ENCODE data around the gene SLC37A1. TPM values are rescaled to one million over a fixed set of nuclear protein-coding genes. Genes with fewer than 3 reads are reported as not detected.

SLC37A1 gene
- total RNA-seq, 2 experiments from 2014 or later = 12.8 to 14.9 TPM

DNA sequence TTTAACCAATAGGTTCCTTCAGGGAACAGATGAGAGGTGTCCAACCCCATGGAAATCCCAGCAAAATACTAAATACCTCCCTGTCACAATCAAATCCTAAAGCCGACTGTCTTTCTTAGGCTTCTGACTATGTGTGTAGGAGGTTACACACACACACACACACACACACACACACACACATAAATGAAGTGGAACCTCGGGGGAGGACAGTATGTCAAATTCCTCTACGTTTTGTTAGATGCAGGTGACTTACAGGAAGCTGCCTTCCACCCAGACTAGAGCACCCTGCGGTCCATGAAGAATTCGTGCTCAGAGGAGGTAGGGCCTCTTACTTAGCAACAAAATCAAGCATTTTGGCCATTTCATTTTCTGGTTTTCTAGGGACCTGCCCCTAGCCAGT lies 34.1 kb upstream of the SLC37A1 start:
- TF ChIP-seq, protein P1, sequence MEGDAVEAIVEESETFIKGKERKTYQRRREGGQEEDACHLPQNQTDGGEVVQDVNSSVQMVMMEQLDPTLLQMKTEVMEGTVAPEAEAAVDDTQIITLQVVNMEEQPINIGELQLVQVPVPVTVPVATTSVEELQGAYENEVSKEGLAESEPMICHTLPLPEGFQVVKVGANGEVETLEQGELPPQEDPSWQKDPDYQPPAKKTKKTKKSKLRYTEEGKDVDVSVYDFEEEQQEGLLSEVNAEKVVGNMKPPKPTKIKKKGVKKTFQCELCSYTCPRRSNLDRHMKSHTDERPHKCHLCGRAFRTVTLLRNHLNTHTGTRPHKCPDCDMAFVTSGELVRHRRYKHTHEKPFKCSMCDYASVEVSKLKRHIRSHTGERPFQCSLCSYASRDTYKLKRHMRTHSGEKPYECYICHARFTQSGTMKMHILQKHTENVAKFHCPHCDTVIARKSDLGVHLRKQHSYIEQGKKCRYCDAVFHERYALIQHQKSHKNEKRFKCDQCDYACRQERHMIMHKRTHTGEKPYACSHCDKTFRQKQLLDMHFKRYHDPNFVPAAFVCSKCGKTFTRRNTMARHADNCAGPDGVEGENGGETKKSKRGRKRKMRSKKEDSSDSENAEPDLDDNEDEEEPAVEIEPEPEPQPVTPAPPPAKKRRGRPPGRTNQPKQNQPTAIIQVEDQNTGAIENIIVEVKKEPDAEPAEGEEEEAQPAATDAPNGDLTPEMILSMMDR (IDR thresholded peaks at IDR 0.05) = no peak
- H3K4me3 Mint-ChIP-seq = no peak overlapping the region
- H3K9me3 Mint-ChIP-seq = no peaks in the 10 kb centered on the region
- DNase-seq (no peak), ATAC-seq (no peak)
- intact Hi-C loops (cut with micrococcal nuclease) = no loop called here
- ChIA-PET CTCF (interaction anchor here (0.6 kb wide), 1 partner anchor 12 kb away, joined by 3 read pairs; no protein-coding TSS in a partner anchor), POLR2A (interaction anchor here (1.3 kb wide), 1 partner anchor 36 kb away, joined by 3 read pairs; no protein-coding TSS in a partner anchor)
- no peaks in the 10 kb centered on the region for H3K4me1 Mint-ChIP-seq (ENCODE audit: low read depth)
- H3K36me3 Mint-ChIP-seq (ENCODE audit: low read depth) = no peaks in the 10 kb centered on the region
- H3K27ac Mint-ChIP-seq = no peak overlapping the region
- no peaks in the 10 kb centered on the region for H3K27me3 Mint-ChIP-seq

DNA sequence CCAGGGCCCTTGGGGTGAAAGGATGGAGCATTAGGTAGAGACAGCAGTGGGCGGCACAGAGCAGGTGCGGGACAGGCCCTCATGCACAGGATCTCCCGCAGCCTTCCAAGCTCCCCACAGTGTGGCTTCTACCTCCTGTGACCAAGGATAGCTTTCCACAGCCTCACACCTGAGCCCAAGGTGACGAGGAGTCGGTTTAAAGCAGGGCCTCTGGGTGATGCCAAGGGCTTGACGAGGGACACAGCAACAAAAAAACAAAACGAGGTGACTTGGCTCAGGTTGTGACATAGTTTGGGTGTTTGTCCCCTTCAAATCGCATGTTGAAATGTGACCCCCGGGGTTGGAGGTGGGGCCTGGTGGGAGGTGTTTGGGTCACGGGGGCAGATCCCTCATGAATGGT lies 32.9 kb upstream of the SLC37A1 start:
- CTCF ChIA-PET = no interaction called here
- Mint-ChIP-seq H3K27ac (no peak overlapping the region), H3K4me3 (no peak overlapping the region), H3K9me3 (no peaks in the 10 kb centered on the region), H3K27me3 (no peaks in the 10 kb centered on the region), H3K36me3 (ENCODE audit: low read depth) (no peaks in the 10 kb centered on the region), H3K4me1 (ENCODE audit: low read depth) (no peaks in the 10 kb centered on the region)
- TF ChIP-seq, protein P1 (IDR thresholded peaks at IDR 0.05) = no peak
- ATAC-seq (no peak), DNase-seq (no peak)
- intact Hi-C loops (cut with micrococcal nuclease) = no loop called here
- POLR2A ChIA-PET = no interaction called here

DNA sequence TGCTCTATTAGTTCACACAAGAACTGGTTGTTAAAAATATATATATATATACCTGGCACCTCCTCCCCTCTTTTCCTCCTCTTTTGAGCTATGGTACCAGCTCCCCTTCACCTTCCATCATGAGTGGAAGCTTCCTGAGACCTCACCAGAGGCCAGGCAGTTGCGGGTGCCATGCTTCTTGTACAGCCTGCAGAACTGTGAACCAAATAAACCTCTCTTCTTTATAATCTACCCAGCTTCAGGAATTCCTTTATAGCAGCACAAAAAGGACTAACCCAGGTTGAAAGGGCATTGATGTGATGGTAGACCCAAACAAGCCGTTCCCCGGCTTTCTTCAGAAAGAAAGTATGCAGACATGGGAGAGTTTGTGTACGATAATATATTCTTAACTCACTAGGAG lies 32.5 kb upstream of the SLC37A1 start:
- Mint-ChIP-seq H3K27me3 (no peaks in the 10 kb centered on the region), H3K36me3 (ENCODE audit: low read depth) (no peaks in the 10 kb centered on the region), H3K27ac (no peak overlapping the region), H3K4me3 (no peak overlapping the region), H3K4me1 (ENCODE audit: low read depth) (no peaks in the 10 kb centered on the region), H3K9me3 (no peaks in the 10 kb centered on the region)
- intact Hi-C loops (cut with micrococcal nuclease) = no loop called here
- ChIA-PET POLR2A (interaction anchor here (1.2 kb wide), 1 partner anchor 28 kb away, joined by 3 read pairs; no protein-coding TSS in a partner anchor), CTCF (interaction anchor here (1.3 kb wide), 1 partner anchor 113 kb away, joined by 4 read pairs; no protein-coding TSS in a partner anchor)
- ATAC-seq = no peak
- DNase-seq = no peak
- TF ChIP-seq, protein P1 (IDR thresholded peaks at IDR 0.05) = no peak

DNA sequence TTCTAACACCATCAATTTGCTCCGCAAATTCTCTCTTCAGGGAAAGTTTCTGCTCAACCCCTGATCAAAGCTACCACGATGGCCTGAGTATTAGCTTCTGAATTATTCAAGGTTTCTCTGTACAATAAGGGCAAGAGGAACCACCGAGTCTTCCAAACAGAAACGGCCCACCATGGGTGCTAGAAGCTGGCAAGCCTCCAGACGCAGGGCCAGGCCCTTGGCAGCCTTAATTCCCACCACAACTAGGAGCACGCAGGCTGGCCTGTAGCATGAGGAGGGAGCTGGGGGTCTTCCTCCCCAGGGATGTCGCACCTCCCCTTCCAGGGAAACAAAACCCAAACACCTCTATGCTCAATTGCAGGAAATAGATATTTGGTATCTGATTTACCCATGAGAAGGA lies 28.7 kb upstream of the SLC37A1 start:
- intact Hi-C loops (cut with micrococcal nuclease) = no loop called here
- no peak overlapping the region for H3K4me3 Mint-ChIP-seq
- H3K4me1 Mint-ChIP-seq (ENCODE audit: low read depth) = no peaks in the 10 kb centered on the region
- H3K9me3 Mint-ChIP-seq = no peaks in the 10 kb centered on the region
- H3K27ac Mint-ChIP-seq = no peak overlapping the region
- TF ChIP-seq, protein P1 (IDR thresholded peaks at IDR 0.05) = no peak
- ChIA-PET POLR2A (interaction anchor here (0.5 kb wide), 1 partner anchor 338 kb away, joined by 3 read pairs; no protein-coding TSS in a partner anchor), CTCF (interaction anchor here (0.9 to 1.4 kb wide), 2 partner anchors 13 to 339 kb away, joined by 3 read pairs; no protein-coding TSS in a partner anchor)
- H3K27me3 Mint-ChIP-seq = peaks cover 6% of the 10 kb centered on the region
- no peak for DNase-seq
- no peak for ATAC-seq
- H3K36me3 Mint-ChIP-seq (ENCODE audit: low read depth) = no peaks in the 10 kb centered on the region

DNA sequence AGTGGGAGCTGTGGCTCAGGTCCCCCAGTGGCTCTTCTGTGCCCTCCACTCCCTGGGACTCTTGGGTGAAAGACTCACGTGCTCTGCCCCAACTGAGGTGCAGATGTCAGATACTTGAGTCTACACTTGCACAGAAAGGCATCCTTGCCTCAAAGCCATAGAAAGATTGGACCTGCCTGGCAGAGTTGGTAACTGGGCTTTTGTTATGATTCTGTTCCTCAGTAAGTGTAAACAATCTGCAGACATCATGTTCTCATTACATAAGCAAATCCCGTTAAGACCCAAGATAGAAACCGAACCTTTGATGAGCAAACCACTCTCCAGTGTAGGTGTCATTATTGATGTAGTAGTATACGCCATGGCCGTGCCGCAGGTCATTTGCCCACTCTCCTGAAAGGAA lies 27.6 kb upstream of the SLC37A1 start:
- TF ChIP-seq, protein P1 (IDR thresholded peaks at IDR 0.05) = no peak
- H3K27me3 Mint-ChIP-seq = peaks cover 6% of the 10 kb centered on the region
- no peaks in the 10 kb centered on the region for H3K4me1 Mint-ChIP-seq (ENCODE audit: low read depth)
- no peaks in the 10 kb centered on the region for H3K36me3 Mint-ChIP-seq (ENCODE audit: low read depth)
- H3K27ac Mint-ChIP-seq = no peak overlapping the region
- no peak for DNase-seq
- ChIA-PET CTCF (no interaction called here), POLR2A (no interaction called here)
- no peak for ATAC-seq
- no peak overlapping the region for H3K4me3 Mint-ChIP-seq
- intact Hi-C loops (cut with micrococcal nuclease) = no loop called here
- no peaks in the 10 kb centered on the region for H3K9me3 Mint-ChIP-seq
